Inflammatory macrophage treated with lipopolysaccharide for 4 hours (primary cell): ENCODE data around the gene AKR1D1.
A peak's percentile ranks its signal among the peaks of the same experiment; 100 is the strongest.
"Not testable (repeated sequence)": the region's sequence is repeated elsewhere in the genome, so short reads cannot be mapped to it uniquely, and the experiment has no call there.

Experiments
- DNase-seq: peaks from one replicate; pipeline ENCODE4 v3.0.0-alpha.2; 2020

Gene AKR1D1

DNA sequence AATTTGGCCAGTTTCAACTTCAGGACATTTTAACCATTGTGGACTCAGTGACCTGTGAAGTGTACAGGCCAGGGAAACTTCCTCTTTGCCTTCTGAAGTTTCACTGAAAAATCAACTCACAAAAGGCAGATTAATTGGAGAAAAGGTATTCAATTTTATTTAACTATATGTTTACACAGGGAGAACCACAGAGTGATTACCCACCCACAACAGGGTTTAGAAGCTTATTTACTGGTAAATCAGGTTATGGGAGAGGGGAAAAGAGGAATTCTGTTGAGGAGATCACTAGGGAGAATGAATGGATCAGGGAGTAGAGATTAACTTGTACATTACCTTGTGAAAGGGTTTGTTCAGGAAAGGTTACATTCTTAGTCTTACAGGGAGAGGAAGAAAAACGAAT lies 1.7 kb upstream of the AKR1D1 start:
- no peak for DNase-seq

DNA sequence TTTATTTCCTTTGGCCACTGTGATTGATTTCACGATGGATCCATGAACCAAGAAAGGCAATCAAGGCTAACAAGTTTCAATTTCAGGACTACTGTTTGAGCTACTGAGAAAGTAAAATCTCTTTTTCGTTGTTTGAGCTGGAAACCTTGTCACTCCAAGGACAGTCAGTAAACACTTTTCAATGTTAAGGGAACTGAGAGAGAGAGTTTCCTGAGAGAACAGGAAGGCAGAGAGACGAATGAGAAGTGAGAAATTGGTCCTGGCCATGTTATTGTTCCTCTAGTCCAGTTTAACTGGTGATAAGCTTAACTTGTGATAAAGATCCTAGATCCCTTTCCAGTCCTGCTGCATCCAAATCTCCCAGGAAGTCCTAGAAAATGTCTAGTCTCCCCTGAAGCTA lies 909 bp upstream of the AKR1D1 start:
- peak; percentile 6 for DNase-seq

- not testable (repeated sequence) for DNase-seq
These were observed 473 bp upstream of the AKR1D1 start for GRCh38 chr7:138075786-138076185.

GRCh38 chr7:138077809-138078208 lies 1.6 kb downstream of the AKR1D1 start:
- no peak for DNase-seq

- no peak for DNase-seq
These were observed 2.9 kb downstream of the AKR1D1 start for GRCh38 chr7:138079137-138079536.

DNA sequence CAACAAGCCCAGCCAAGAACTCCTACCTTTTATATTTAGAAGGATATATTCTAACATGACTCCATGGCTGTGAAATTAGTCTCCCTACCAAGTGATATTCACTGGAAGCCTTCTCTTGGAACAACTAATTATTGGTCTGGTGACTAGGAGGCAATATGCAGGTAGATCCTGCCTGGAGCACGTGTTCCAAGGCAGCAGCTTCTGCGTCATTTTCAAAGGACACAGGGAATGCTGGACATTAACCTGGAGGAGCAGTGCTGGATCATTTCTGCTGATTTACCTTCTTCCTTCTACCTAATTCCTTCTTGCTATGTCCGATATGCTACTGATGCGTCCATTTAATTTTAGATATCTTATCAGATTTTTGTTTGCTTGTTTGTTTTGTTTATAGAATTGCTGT lies 5.6 kb downstream of the AKR1D1 start:
- no peak for DNase-seq

DNA sequence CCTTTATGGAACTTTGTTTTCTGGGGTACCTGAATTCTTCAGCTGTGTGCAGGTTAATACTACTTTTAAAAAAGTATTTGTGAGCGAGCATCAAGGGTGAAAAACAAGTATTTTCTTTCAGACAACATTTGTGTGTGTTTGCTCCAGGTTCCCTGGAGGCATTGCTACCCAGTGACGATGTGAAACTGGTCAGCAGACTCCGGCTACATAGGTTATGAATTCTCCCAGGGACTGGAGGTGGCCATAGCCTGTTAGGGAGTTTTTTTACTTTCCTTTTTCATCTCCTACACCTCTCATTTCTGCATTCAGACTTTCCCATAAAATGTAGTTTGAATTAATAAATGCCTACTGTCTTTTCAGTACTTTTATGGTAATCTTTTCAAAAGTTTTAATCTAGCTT lies 7.6 kb downstream of the AKR1D1 start:
- DNase-seq = no peak

DNA sequence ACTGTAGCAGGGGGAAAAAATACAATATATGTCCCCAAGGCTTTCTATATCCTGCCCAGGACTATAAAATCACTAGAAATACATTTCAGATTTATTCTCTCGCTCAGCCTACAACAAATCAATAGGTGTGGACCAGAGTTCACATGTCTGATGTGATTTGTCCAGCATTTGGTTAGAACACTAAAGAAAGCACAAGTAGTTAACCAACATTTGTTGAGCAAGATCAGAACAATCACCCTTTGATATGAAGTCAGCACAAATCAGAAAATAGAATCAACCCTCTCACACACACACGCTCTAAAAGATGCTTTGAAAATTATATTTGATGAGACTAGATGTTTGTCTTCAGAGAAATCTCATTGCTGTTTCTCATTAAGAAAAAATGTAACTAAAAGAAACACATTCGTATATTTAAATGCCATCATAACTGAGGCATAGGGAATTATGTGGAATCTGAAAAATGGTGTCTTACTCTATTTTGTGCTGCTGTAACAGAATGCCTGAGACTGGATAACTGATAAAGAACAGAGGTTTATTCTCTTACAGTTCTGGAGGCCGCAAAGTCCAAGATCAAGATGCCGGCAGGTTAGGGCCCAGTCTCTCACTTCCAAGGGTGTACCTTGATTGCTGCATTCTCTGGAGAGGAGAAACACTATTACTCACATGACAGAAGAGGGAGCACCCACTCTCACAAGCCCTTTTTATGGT lies 10.5 kb downstream of the AKR1D1 start:
- no peak for DNase-seq

- peak; percentile 56 for DNase-seq
These were observed 13.0 kb downstream of the AKR1D1 start for GRCh38 chr7:138089080-138089901.

GRCh38 chr7:138091032-138091431 lies 14.8 kb downstream of the AKR1D1 start:
- DNase-seq = peak; percentile 81

DNA sequence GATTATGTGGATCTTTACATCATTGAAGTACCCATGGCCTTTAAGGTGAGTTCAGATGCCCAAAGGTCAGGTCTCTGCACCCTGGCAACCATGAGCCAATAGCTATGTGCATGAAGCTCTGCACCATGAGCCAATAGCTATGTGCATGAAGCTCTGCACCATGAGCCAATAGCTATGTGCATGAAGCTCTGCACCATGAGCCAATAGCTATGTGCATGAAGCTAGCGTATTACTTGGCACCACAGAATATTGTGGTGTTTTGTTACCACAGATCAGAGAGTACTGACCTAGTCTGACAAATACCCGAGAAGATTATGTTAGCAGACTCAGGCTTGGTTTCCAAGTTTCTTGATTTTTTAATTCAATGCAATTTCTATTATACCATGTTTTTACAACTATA lies 15.6 kb downstream of the AKR1D1 start:
- not testable (repeated sequence) for DNase-seq

DNA sequence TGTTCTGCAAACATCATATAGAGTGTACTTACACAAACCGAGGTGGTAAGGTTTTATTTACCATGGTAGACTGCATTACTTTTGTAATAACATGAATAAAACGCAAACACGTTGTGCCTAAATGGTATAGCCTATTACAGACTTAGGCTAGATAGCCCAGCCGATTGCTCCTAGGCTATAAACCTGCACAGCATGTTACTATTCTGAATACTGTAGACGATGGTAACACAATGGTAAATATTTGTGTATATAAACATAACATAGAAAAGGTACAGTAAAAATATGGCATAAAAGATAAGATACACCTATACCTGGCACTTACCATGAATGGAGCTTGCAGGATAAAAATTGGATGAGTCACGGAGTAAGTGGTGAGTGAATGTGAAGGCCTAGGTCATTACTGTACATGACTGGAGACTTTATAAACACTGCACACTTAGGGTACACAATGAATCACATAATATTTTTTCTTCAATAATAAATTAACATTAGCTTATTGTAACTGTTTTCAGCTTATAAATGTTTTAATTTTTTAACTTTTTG lies 16.3 kb downstream of the AKR1D1 start:
- no peak for DNase-seq

DNA sequence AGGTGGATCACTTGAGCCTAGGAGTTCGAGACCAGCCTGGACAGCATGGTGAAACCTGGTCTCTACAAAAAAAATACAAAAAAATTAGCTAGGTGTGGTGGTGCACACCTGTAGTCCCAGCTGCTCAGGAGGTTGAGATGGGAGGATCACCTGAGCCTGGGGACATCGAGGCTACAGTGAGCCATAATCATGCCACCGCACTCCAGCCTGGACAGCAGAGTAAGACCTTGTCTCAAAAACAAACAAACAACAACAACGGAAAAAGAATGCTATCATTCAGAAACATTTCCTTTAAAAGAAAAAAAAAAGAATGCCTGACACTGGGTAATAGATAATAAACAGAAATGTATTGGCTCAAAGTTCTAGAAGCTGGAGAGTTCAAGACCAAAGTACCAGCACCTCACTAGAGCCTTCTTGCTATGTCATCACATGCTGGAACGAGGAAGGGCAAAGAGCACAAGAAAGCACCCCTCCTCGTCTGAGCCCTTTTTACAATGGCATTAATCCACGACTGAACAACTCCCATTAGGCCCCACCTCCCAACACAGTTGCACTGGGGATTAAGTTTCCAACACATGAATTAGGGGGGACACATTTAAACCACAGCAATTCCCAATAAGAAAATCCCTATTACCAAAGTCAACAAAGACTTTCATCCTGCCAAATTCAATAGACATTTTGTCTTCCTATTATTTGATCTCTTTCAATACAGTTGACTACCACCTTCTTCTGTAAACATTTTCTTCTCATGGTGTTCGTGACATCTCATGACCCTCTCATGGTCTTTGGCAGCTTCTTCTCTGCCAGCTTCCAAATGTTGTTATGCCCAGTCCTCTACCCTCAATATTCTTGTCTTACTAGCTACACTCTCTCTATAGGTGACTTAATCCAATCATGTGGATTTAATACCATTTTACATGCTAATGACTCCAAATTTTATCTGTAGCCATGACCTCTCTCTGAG lies 20.0 kb downstream of the AKR1D1 start:
- DNase-seq = no peak

DNA sequence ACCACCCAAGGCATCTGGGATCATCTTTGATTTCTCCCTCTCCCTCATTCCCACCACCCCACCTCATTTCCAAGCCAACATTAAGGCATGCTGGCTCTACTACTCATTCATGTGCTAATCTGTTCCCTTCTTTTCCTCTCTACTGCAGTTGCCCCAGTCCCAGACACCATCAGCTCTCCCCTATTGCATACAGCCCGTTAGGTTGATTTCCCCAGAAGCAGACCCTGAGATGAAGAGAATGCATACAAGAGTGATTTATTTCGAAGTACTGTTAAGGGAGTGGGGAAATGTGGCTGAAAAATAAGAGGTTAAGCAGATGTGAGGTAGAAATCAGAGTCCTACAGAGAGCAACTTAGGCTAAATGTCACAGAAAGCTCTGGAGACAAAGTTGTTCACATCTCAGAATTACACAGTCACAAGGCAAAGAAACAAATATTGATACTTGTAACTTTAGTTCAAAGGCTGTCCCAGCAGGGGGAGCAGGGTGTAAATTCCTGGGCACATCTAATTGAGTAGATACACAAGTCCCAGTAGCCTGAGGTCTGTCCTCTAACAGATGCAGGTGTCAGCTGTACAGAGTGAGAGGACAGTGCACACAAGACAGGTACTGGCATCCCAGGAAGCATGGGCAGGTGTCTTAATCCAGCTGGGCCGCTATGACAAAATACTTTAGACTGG lies 20.9 kb downstream of the AKR1D1 start:
- DNase-seq = peak; percentile 43

DNA sequence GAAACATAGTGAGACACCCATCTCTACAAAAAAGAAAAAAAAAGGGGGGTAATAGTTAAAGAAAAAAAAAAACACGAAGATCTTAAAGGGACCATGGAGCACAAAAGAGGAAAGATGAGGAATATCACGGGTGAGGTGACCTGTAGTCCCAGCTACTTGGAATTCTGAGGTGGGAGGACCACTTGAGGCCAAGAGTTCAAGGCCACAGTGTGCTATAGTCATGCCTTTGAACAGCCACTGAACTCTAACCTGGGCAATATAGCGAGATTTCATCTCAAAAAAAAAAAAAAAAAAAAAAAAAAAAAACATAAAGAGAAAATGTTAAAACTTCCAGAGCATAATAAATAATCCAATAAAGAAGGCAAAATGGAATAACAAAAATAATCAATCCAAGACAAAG lies 23.6 kb downstream of the AKR1D1 start:
- no peak for DNase-seq

DNA sequence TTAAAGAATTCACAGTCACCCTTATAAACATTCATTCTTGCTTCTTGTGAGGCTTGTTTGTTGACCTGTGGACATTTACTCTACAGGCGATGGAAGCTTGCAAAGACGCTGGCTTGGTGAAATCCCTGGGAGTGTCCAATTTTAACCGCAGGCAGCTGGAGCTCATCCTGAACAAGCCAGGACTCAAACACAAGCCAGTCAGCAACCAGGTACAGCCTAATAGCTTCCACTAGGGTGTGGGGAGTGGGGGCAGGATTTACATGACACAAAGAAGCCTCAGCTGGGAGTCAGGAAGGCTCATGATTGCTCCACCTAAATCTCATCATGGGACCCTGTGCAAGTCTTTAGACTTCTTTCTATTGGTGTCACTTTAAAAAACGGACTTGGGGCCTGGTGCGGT lies 29.0 kb downstream of the AKR1D1 start:
- no peak for DNase-seq

- DNase-seq = no peak
These were observed 38.8 kb downstream of the AKR1D1 start for GRCh38 chr7:138115047-138115446.

DNA sequence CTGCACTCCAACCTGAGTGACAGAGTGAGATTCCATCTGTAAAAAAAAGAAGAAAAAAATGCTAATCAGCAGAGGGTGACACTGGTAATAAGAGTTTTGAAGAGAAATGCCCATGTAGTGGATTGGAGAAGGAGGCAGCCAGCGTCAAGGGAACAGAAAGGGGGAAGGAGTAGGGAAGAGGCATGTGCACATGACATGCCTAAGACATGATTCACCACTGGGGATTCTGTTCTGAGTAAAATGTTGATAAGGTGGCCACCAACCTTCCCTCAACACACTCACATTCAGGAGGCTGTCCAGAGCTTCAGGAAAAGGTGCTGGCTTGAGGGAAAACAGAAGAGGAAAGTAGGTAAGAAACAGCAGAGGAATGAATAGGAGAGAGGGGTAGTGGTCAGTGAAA lies 39.9 kb downstream of the AKR1D1 start:
- DNase-seq = peak; percentile 67

GRCh38 chr7:138116892-138117291 lies 40.6 kb downstream of the AKR1D1 start:
- no peak for DNase-seq

DNA sequence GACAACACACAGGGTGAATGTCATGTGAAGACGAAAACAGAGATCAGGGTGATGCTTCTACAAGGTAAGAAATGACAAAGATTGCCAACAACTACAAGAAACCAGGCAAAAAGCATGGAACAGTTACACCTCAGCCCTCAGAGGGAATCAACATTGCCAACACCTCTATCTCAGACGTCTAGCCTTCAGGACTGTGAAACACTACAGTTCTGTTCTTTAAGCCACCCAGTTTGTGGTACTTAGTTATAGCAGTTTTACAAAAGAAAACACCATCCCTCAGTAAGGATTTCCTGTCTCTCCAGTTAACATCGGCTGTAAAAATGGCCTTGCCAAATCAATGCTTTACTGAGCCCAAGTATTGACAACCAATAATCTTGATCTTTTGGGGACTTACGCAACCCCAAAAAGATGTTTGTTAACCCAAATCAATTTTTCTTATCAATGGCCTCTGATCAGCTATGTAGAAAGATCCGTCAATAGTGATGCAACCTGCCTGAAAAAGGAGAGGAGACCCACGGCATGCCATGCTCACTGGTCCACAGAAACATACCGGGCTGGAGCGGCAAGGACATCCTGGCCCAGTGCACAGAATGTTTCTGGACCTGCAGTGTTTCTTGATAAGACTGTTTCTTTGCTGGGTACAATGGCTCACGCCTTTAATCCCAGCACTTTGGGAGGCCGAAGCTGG lies 44.0 kb downstream of the AKR1D1 start:
- no peak for DNase-seq

- DNase-seq = no peak
These were observed 45.9 kb downstream of the AKR1D1 start for GRCh38 chr7:138122162-138122561.

DNA sequence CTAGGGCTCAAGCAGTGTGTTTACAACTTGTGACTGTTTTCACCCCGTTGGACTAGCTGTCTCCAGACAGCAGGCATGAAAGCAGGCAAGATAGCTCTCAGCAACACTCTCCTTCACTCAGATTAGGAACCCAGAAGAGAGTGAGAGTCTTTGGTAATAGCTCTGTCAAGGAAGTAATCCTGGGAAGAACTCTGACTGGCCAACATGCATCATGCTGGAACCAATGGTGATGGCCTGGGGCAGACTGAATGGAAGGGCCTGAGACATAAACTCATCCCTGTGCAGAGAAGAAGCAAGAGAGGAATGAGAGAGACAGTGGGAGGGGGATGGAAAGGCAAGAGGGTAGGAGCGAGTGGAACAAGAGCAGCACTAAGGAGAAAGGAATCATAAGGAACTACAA lies 48.9 kb downstream of the AKR1D1 start:
- DNase-seq = peak; percentile 51
